ENCODE results near the gene TBX15. TPM values are rescaled to one million over a fixed set of nuclear protein-coding genes. Genes with fewer than 3 reads are reported as not detected.

The TBX15 gene
- total and polyA plus RNA-seq, 8 donors, result 0.05 to 0.14 (median 0.09) TPM; not detected in 3

GRCh38 chr1:118989878-118990378 lies 1.8 kb upstream of the TBX15 start:
- FAIRE-seq (no peak), DNase-seq (no peak), ATAC-seq (no peak)
- intact Hi-C loops (cut with DNase I), result no loop called here
- peaks cover 9 to 85% (median 22%) of the 10 kb centered on the region in 4 donors for H3K27me3 ChIP-seq
- H3K4me3 ChIP-seq, result no peak overlapping the region
- H3K27ac ChIP-seq, result no peak overlapping the region
- no peaks in the 10 kb centered on the region for H3K4me1 ChIP-seq
- H3K9me3 ChIP-seq, result no peaks in the 10 kb centered on the region
- 29 to 35% methylated on average over 22 of the region's 22 CpGs for WGBS, 2 donors
- no peaks in the 10 kb centered on the region for H3K36me3 ChIP-seq
- TF ChIP-seq, protein P1, sequence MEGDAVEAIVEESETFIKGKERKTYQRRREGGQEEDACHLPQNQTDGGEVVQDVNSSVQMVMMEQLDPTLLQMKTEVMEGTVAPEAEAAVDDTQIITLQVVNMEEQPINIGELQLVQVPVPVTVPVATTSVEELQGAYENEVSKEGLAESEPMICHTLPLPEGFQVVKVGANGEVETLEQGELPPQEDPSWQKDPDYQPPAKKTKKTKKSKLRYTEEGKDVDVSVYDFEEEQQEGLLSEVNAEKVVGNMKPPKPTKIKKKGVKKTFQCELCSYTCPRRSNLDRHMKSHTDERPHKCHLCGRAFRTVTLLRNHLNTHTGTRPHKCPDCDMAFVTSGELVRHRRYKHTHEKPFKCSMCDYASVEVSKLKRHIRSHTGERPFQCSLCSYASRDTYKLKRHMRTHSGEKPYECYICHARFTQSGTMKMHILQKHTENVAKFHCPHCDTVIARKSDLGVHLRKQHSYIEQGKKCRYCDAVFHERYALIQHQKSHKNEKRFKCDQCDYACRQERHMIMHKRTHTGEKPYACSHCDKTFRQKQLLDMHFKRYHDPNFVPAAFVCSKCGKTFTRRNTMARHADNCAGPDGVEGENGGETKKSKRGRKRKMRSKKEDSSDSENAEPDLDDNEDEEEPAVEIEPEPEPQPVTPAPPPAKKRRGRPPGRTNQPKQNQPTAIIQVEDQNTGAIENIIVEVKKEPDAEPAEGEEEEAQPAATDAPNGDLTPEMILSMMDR (IDR thresholded peaks at IDR 0.05), result no peak

DNA sequence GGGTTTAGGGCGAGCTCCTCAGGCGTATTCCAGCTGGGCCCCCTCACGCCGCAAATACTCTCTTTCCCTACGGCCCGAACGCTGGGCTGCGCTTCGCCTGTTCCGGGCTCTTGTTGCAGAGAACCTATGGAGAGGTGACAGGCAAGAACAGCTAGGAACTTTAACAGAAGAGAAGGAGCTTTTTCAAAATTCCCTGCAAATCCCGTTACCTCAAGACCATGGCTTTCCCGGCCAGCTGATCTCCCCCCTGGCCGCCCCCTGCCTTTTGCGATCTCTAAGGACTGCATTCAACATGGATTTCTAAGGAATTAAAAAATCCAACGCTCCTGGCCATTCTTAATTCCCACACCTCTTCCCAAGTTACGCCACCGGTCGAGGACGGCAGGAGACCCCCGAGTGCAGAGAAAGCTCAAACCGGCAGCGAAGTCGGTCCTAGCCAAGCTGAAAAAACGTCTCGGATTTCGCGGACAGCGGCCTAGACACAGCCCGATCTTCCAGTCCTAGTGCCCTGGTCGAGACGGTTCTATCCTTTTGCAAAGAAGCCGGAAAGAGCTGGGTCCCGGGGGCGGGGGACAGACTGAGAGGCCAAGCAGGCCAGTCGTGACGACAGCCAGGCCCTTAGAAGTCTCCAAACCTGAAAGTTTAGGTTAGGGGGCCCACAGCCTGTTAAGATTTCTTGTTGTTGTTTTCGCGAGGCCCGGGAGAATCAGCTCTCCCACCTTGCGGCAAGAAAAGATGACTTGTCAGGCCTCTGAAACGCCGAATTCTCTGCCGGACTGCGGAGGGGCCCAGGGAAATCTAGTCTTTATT lies 1.1 kb upstream of the TBX15 start:
- no peaks in the 10 kb centered on the region for H3K36me3 ChIP-seq
- no peak overlapping the region for H3K4me3 ChIP-seq
- ATAC-seq (no peak), FAIRE-seq (no peak), DNase-seq (no peak)
- WGBS, 2 donors, result 16 to 18% methylated on average over 44 of the region's 44 CpGs
- peaks cover 9 to 86% (median 22%) of the 10 kb centered on the region in 4 donors for H3K27me3 ChIP-seq
- H3K4me1 ChIP-seq, result no peaks in the 10 kb centered on the region
- H3K27ac ChIP-seq, result no peak overlapping the region
- intact Hi-C loops (cut with DNase I), result no loop called here
- TF ChIP-seq, protein P1 (IDR thresholded peaks at IDR 0.05), result no peak
- H3K9me3 ChIP-seq, result no peaks in the 10 kb centered on the region

GRCh38 chr1:118987468-118988185 lies 516 bp downstream of the TBX15 start:
- Histone ChIP-seq H3K27me3 (peaks cover 7 to 87% (median 22%) of the 10 kb centered on the region in 4 donors), H3K9me3 (no peaks in the 10 kb centered on the region), H3K27ac (no peak overlapping the region), H3K4me3 (peak overlapping the region in 3 of 4 donors; percentile 10 to 43 (median 20)), H3K4me1 (no peaks in the 10 kb centered on the region), H3K36me3 (no peaks in the 10 kb centered on the region)
- TF ChIP-seq, protein P1 (IDR thresholded peaks at IDR 0.05), result no peak
- intact Hi-C loops (cut with DNase I), result no loop called here
- ATAC-seq (peak in 3 of 4 donors; percentile 38 to 58 (median 53)), DNase-seq (peak in 1 of 6 donors; percentile 66), FAIRE-seq (no peak)
- 4 to 6% methylated on average over 58 to 65 of the region's 65 CpGs for WGBS, 2 donors

DNA sequence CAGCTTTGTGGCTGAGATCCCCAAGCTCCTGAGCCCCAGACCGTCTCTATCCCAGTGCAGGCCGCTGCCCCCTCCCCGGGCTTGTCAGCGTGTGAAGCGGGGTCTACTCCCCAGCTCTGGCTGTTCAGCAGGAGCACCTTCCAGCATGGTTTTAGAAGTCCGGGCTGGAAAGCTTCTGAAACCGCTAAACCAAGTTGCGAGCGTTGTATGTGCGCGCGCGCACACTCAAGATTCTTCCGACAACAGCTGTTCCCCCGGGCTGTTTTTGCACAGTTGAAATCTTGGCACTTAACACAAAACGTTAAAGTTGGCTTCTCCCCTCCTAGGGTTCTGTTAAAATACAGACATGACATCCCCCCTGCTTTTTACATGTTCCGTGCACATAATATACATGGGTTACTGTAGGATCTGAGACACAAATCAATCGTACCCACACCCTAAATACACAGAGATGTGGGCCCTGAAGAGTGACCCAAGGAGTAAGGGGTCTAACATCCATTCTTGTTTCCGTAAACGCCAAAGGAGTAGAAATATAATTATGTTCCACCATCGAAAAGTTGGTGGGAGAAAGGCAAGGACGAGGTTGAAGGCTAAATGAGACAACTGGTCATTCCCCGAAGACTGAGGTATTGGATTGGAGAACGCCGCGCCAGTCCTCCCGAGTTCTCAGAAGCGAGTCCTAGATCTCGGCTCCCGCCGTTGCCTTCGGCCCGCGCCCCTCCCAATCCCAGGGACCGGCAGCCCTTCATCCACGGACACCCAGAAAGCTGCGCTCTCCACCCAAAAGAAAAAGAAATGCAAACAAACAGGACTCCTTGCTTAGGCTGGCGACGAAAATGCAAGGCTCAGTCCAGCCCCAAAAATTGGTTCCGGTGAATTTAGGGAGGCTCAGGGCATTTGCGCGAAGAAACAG lies 1.3 kb downstream of the TBX15 start:
- ATAC-seq, result no peak
- Histone ChIP-seq H3K27me3 (peaks cover 4 to 85% (median 21%) of the 10 kb centered on the region in 4 donors), H3K36me3 (no peaks in the 10 kb centered on the region), H3K9me3 (no peaks in the 10 kb centered on the region), H3K4me1 (no peaks in the 10 kb centered on the region), H3K27ac (no peak overlapping the region), H3K4me3 (peak overlapping the region in 3 of 4 donors; percentile 10 to 43 (median 20))
- WGBS, 2 donors, result 15 to 17% methylated on average over 42 of the region's 42 CpGs
- intact Hi-C loops (cut with DNase I), result no loop called here
- DNase-seq, result no peak
- TF ChIP-seq, protein P1 (IDR thresholded peaks at IDR 0.05), result no peak
- no peak for FAIRE-seq

All from pancreas (tissue), 10 donors.